Measurements from ENCODE around the gene VSTM5. TPM values are rescaled to one million over a fixed set of nuclear protein-coding genes. Genes with fewer than 3 reads are reported as not detected.

VSTM5 gene
- polyA plus RNA-seq, 3 donors: not detected

DNA sequence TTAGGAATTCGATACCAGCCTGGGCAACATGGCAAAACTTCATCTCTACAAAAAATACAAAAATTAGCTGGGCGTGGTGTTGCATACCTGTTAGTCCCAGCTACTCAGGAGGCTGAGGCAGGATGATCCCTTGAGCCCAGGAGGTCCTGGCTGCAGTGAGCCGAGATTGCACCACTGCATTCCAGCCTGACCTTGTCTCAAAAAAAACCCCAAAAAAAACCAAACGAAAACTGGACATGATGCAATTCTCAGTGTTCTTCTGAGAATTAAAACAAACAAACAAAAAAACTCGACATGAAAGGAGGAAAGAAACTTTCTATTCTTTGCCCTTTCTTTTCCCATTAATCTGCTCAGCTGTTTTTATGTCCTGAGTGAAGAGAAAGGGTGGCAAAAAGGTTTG, 58.9 kb downstream of the VSTM5 start:
- peaks cover 77% of the 10 kb centered on the region for H4K20me1 ChIP-seq (ENCODE audit: insufficient read depth, low read length)
- H3K4me1 ChIP-seq (ENCODE audit: control insufficient read depth in 1 of 2, insufficient read depth in 2 of 2, low read length in 2 of 2): peaks cover 0 to 8% of the 10 kb centered on the region in 2 donors
- no peaks in the 10 kb centered on the region for H3K27me3 ChIP-seq (ENCODE audit: control insufficient read depth in 2 of 2, insufficient read depth in 2 of 2, low read length in 2 of 2)
- no peak overlapping the region for H3K4me2 ChIP-seq (replicated peaks; ENCODE audit: extremely low read depth, low read length, poor library complexity, severe bottlenecking)
- H3K9me3 Mint-ChIP-seq: no peaks in the 10 kb centered on the region
- H3K9me3 ChIP-seq (replicated peaks in 1 of 2; ENCODE audit: control insufficient read depth in 1 of 2, insufficient read depth in 1 of 2, low read length in 2 of 2): no peaks in the 10 kb centered on the region
- H3K4me3 ChIP-seq (replicated peaks in 1 of 3; ENCODE audit: low read depth in 2 of 3, low read length in 3 of 3): no peak overlapping the region
- peaks cover 42% of the 10 kb centered on the region for H3K79me2 ChIP-seq (ENCODE audit: insufficient read depth, low read length)
- intact Hi-C loops (cut with micrococcal nuclease): no loop called here
- peaks cover 64 to 98% of the 10 kb centered on the region in 2 donors for H3K36me3 Mint-ChIP-seq
- 100% methylated on average over 2 of the region's 5 CpGs for WGBS (ENCODE audit: insufficient coverage)
- no peak for DNase-seq
- no peak overlapping the region for H2AFZ ChIP-seq (ENCODE audit: insufficient read depth, low read depth, low read length, poor library complexity, severe bottlenecking)
- no peak overlapping the region for H3K27ac ChIP-seq (ENCODE audit: low read depth in 1 of 2, low read length in 2 of 2)
- H3K27ac Mint-ChIP-seq: no peak overlapping the region
- TF ChIP-seq, protein P1, sequence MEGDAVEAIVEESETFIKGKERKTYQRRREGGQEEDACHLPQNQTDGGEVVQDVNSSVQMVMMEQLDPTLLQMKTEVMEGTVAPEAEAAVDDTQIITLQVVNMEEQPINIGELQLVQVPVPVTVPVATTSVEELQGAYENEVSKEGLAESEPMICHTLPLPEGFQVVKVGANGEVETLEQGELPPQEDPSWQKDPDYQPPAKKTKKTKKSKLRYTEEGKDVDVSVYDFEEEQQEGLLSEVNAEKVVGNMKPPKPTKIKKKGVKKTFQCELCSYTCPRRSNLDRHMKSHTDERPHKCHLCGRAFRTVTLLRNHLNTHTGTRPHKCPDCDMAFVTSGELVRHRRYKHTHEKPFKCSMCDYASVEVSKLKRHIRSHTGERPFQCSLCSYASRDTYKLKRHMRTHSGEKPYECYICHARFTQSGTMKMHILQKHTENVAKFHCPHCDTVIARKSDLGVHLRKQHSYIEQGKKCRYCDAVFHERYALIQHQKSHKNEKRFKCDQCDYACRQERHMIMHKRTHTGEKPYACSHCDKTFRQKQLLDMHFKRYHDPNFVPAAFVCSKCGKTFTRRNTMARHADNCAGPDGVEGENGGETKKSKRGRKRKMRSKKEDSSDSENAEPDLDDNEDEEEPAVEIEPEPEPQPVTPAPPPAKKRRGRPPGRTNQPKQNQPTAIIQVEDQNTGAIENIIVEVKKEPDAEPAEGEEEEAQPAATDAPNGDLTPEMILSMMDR (IDR thresholded peaks at IDR 0.05): no peak
- H3K27me3 Mint-ChIP-seq (ENCODE audit: low read depth in 3 of 3): no peaks in the 10 kb centered on the region
- peaks cover 9% of the 10 kb centered on the region for H3K4me1 Mint-ChIP-seq
- H3K4me3 Mint-ChIP-seq: no peak overlapping the region
- no peak overlapping the region for H3K9ac ChIP-seq (ENCODE audit: insufficient read depth, low read length, poor library complexity, severe bottlenecking)
- peaks cover 88 to 89% of the 10 kb centered on the region in 2 donors for H3K36me3 ChIP-seq (replicated peaks in 1 of 2; ENCODE audit: control insufficient read depth in 1 of 2, insufficient read depth in 2 of 2, low read length in 2 of 2)

GRCh38 chr11:93784935-93785360, 65.5 kb downstream of the VSTM5 start:
- peak overlapping the region; percentile 92 for H2AFZ ChIP-seq (ENCODE audit: insufficient read depth, low read depth, low read length, poor library complexity, severe bottlenecking)
- H3K27me3 Mint-ChIP-seq (ENCODE audit: low read depth in 3 of 3): no peaks in the 10 kb centered on the region
- H3K27ac ChIP-seq (ENCODE audit: low read depth in 1 of 2, low read length in 2 of 2): peak overlapping the region; percentile 94 to 96
- peaks cover 33% of the 10 kb centered on the region for H3K4me1 Mint-ChIP-seq
- peaks cover 16 to 34% of the 10 kb centered on the region in 2 donors for H3K4me1 ChIP-seq (ENCODE audit: control insufficient read depth in 1 of 2, insufficient read depth in 2 of 2, low read length in 2 of 2)
- H3K36me3 Mint-ChIP-seq: peaks cover 8 to 33% of the 10 kb centered on the region in 2 donors
- H3K9me3 ChIP-seq (replicated peaks in 1 of 2; ENCODE audit: control insufficient read depth in 1 of 2, insufficient read depth in 1 of 2, low read length in 2 of 2): no peaks in the 10 kb centered on the region
- intact Hi-C loops (cut with micrococcal nuclease): loop anchor here (5.0 kb wide), 2 partner anchors 43 to 548 kb away; partner anchors contain the start of genes C11orf54 (in 2 of the 2) and TAF1D (in 2 of the 2)
- peak overlapping the region; percentile 96 to 98 for H3K4me3 Mint-ChIP-seq
- peaks cover 23% of the 10 kb centered on the region in 2 donors for H3K36me3 ChIP-seq (replicated peaks in 1 of 2; ENCODE audit: control insufficient read depth in 1 of 2, insufficient read depth in 2 of 2, low read length in 2 of 2)
- TF ChIP-seq, protein P1 (IDR thresholded peaks at IDR 0.05): peak; percentile 43
- 0% methylated on average over 13 of the region's 13 CpGs for WGBS (ENCODE audit: insufficient coverage)
- peak overlapping the region; percentile 93 for H3K4me2 ChIP-seq (replicated peaks; ENCODE audit: extremely low read depth, low read length, poor library complexity, severe bottlenecking)
- peak overlapping the region; percentile 72 to 97 (median 95) for H3K4me3 ChIP-seq (replicated peaks in 1 of 3; ENCODE audit: low read depth in 2 of 3, low read length in 3 of 3)
- peak overlapping the region; percentile 67 to 97 (median 90) for H3K27ac Mint-ChIP-seq
- DNase-seq: no peak
- H3K9ac ChIP-seq (ENCODE audit: insufficient read depth, low read length, poor library complexity, severe bottlenecking): peak overlapping the region; percentile 95
- H3K79me2 ChIP-seq (ENCODE audit: insufficient read depth, low read length): peaks cover 63% of the 10 kb centered on the region
- peaks cover 56% of the 10 kb centered on the region for H4K20me1 ChIP-seq (ENCODE audit: insufficient read depth, low read length)
- peaks cover 0 to 2% (median 0%) of the 10 kb centered on the region in 7 donors for H3K9me3 Mint-ChIP-seq
- no peaks in the 10 kb centered on the region for H3K27me3 ChIP-seq (ENCODE audit: control insufficient read depth in 2 of 2, insufficient read depth in 2 of 2, low read length in 2 of 2)
